HepG2 (cell line): ENCODE results near the gene SLC12A5. TPM values are rescaled to one million over a fixed set of nuclear protein-coding genes. Genes with fewer than 3 reads are reported as not detected.

Source experiments
- BCLAF1 ChIP-seq: fragments of 450-650 bp; IDR thresholded peaks from 2 replicates; pipeline ENCODE4 v1.6.1; 2017; ENCODE audit warnings: mild to moderate bottlenecking
- ETV6 ChIP-seq: sonication (generic); formaldehyde crosslinking; conservative IDR thresholded peaks from 2 replicates; pipeline ENCODE4 v1.4.0; 2020; ENCODE audit warnings: missing genetic modification reagents
- FOSL2 ChIP-seq: sonication (generic); formaldehyde crosslinking; IDR thresholded peaks from 2 replicates; pipeline ENCODE4 v1.4.0; 2020; ENCODE audit warnings: missing genetic modification reagents
- FOXP4 ChIP-seq: sonication (generic); formaldehyde crosslinking; IDR thresholded peaks from 2 replicates; pipeline ENCODE4 v1.4.0; 2020; ENCODE audit warnings: missing genetic modification reagents
- KDM5A ChIP-seq: fragments of 200-600 bp; sonication (generic); IDR thresholded peaks from 2 replicates; pipeline ENCODE4 v1.7.0; 2018; ENCODE audit warnings: antibody characterized with exemption, mild to moderate bottlenecking, low read length, borderline replicate concordance
- TOE1 ChIP-seq: sonication (generic); formaldehyde crosslinking; IDR thresholded peaks from 2 replicates; pipeline ENCODE4 v1.4.0; 2020; ENCODE audit warnings: mild to moderate bottlenecking, missing genetic modification reagents
- ZBTB40 ChIP-seq, 2 experiments: fragments of 450-650 bp in 1 of 2; sonication (generic) in 1 of 2; formaldehyde crosslinking in 1 of 2; IDR thresholded peaks; 2 replicates each; pipeline versions ENCODE4 v1.6.1 to v1.8.0; 2016 to 2022; ENCODE audit warnings: antibody characterized with exemption in 1 of 2, mild to moderate bottlenecking in 1 of 2, missing genetic modification reagents in 1 of 2
- ZFP82 ChIP-seq: sonication (generic); formaldehyde crosslinking; IDR thresholded peaks from 2 replicates; pipeline ENCODE4 v1.5.1; 2020; ENCODE audit warnings: mild to moderate bottlenecking, missing genetic modification reagents, borderline replicate concordance
- ZIK1 ChIP-seq: sonication (generic); formaldehyde crosslinking; IDR thresholded peaks from 2 replicates; pipeline ENCODE4 v1.5.0; 2020; ENCODE audit warnings: mild to moderate bottlenecking, low read depth, missing genetic modification reagents, borderline replicate concordance
- ZMAT5 ChIP-seq: sonication (generic); formaldehyde crosslinking; IDR thresholded peaks from 2 replicates; pipeline ENCODE4 v1.5.0; 2020; ENCODE audit warnings: mild to moderate bottlenecking, low read depth, missing genetic modification reagents, borderline replicate concordance
- ZMYM2 ChIP-seq: sonication (generic); formaldehyde crosslinking; IDR thresholded peaks from 2 replicates; pipeline ENCODE4 v1.8.0; 2022; ENCODE audit warnings: mild to moderate bottlenecking, missing genetic modification reagents
- ZNF12 ChIP-seq: sonication (generic); formaldehyde crosslinking; IDR thresholded peaks from 2 replicates; pipeline ENCODE4 v1.5.0; 2020; ENCODE audit warnings: missing genetic modification reagents
- ZNF224 ChIP-seq: sonication (generic); formaldehyde crosslinking; IDR thresholded peaks from 2 replicates; pipeline ENCODE4 v1.5.0; 2020; ENCODE audit warnings: mild to moderate bottlenecking, missing genetic modification reagents
- ZNF44 ChIP-seq: sonication (generic); formaldehyde crosslinking; IDR thresholded peaks from 2 replicates; pipeline ENCODE4 v1.5.1; 2020; ENCODE audit warnings: mild to moderate bottlenecking, missing genetic modification reagents
- polyA plus RNA-seq, 8 experiments: library from polyadenylated mRNA; depleted of rRNA in 3 of 8; stranded (reverse) in 7 of 8; unstranded in 1 of 8; fragments of >200 nt; fragmentation: Illumina TruSeq in 4 of 8; extraction: Trizol in 4 of 8; gene quantifications; 2 replicates each; pipeline versions ENCODE4 v1.2.1 to v1.2.3, GENCODE V29; 2011 to 2016; ENCODE audit warnings: low read depth in 4 of 8, missing spikeins in 1 of 8, mixed read lengths in 1 of 8; ENCODE audit not compliant: insufficient read depth in 1 of 8
- total RNA-seq, 5 experiments: library from RNA; depleted of rRNA; stranded (reverse); fragments of >200 nt; fragmentation: Illumina TruSeq; extraction: Trizol; gene quantifications; 2 replicates each; pipeline ENCODE4 v1.2.3, GENCODE V29; 2016; ENCODE audit warnings: low read depth in 1 of 5

SLC12A5 gene
- total and polyA plus RNA-seq, 2 of the 13 experiments (the other 11 are each of a cell fraction or from before 2014, with no cell fraction given), result 4.3 to 5.4 TPM

- TF ChIP-seq FOXP4 (CRISPR knock-in tag) (0 out of 2 replicates have a peak, but pooled peaks have one; percentile 12), ZMYM2 (CRISPR knock-in tag) (peak; percentile 50), KDM5A (no peak), ZNF12 (CRISPR knock-in tag) (no peak), ZNF224 (CRISPR knock-in tag) (no peak; the same call in 1 of the 2 replicates), BCLAF1 (no peak), FOSL2 (CRISPR knock-in tag) (no peak), ZBTB40 (IDR thresholded peaks at IDR 0.05) (no peak), ZBTB40 (CRISPR knock-in tag; IDR thresholded peaks at IDR 0.05) (no peak), ZMAT5 (no peak), ZNF44 (CRISPR knock-in tag) (no peak), ETV6 (CRISPR knock-in tag) (no peak; the same call in 1 of the 2 replicates), ZFP82 (CRISPR knock-in tag) (0 out of 2 replicates have a peak, but pooled peaks have one; percentile 4), ZIK1 (no peak), TOE1 (0 out of 2 replicates have a peak, but pooled peaks have one; percentile 44)
Measured at GRCh38 chr20:46013829-46014516, 15.0 kb upstream of the SLC12A5 start (continued).
